Mesenchymal stem cell (in vitro differentiated cells and primary cell): ENCODE results near the gene CCNB2.
"Not testable (repeated sequence)": the region's sequence is repeated elsewhere in the genome, so short reads cannot be mapped to it uniquely, and the experiment has no call there.

Source experiments
- DNase-seq: peaks from one replicate; pipeline ENCODE4 v3.0.0-alpha.2; 2013
- H2AFZ ChIP-seq: one replicate; pipeline ENCODE4 v1.6.1; 2013; ENCODE audit warnings: low read depth, mild to moderate bottlenecking, control low read depth, inconsistent platforms, low read length, moderate library complexity
- H2AK5ac ChIP-seq: 2 replicates; pipeline ENCODE4 v1.6.1; 2013; ENCODE audit warnings: low read length, moderate library complexity, mild to moderate bottlenecking, inconsistent platforms; ENCODE audit not compliant: severe bottlenecking
- H2BK120ac ChIP-seq: one replicate; pipeline ENCODE4 v1.6.1; 2013; ENCODE audit warnings: low read depth, mild to moderate bottlenecking, inconsistent platforms, low read length, moderate library complexity
- H2BK12ac ChIP-seq, 2 experiments: one replicate each; pipeline ENCODE4 v1.6.1; 2013; ENCODE audit warnings: inconsistent platforms in 2 of 2, low read length in 2 of 2, mild to moderate bottlenecking in 2 of 2, moderate library complexity in 2 of 2, control low read depth in 1 of 2
- H2BK15ac ChIP-seq: one replicate; pipeline ENCODE4 v1.6.1; 2013; ENCODE audit warnings: mild to moderate bottlenecking, low read depth, inconsistent platforms; ENCODE audit not compliant: poor library complexity, severe bottlenecking
- H2BK5ac ChIP-seq: 2 replicates; pipeline ENCODE4 v1.6.1; 2013; ENCODE audit warnings: low read depth, mild to moderate bottlenecking, low read length, control low read depth, inconsistent platforms; ENCODE audit not compliant: poor library complexity, severe bottlenecking
- H3K14ac ChIP-seq, 2 experiments: one replicate each; pipeline ENCODE4 v1.6.1; 2013; ENCODE audit warnings: inconsistent platforms in 2 of 2, low read length in 2 of 2, control low read depth in 1 of 2, mild to moderate bottlenecking in 1 of 2, moderate library complexity in 1 of 2
- H3K18ac ChIP-seq, 2 experiments: one replicate each; pipeline ENCODE4 v1.6.1; 2013; ENCODE audit warnings: inconsistent platforms in 2 of 2, low read length in 2 of 2, control low read depth in 1 of 2, low read depth in 1 of 2, mild to moderate bottlenecking in 1 of 2
- H3K23ac ChIP-seq, 2 experiments: one replicate each; pipeline ENCODE4 v1.6.1; 2013; ENCODE audit warnings: inconsistent platforms in 2 of 2, low read length in 2 of 2, mild to moderate bottlenecking in 2 of 2, moderate library complexity in 2 of 2, control low read depth in 1 of 2
- H3K27ac ChIP-seq: 2 replicates; pipeline ENCODE4 v1.5.1; 2013; ENCODE audit warnings: mild to moderate bottlenecking, moderate library complexity, low read length, control low read depth, inconsistent platforms; ENCODE audit not compliant: poor library complexity, severe bottlenecking
- H3K27me3 ChIP-seq, 2 experiments: 2 replicates each; pipeline versions ENCODE4 v1.6.1 to v1.7.0; 2013; ENCODE audit warnings: low read length in 2 of 2, mild to moderate bottlenecking in 2 of 2, moderate library complexity in 2 of 2, control low read depth in 1 of 2, inconsistent platforms in 1 of 2; ENCODE audit not compliant: control insufficient read depth in 1 of 2, insufficient read depth in 1 of 2
- H3K36me3 ChIP-seq, 2 experiments: 2 replicates each; pipeline versions ENCODE4 v1.6.1 to v1.7.0; 2013; ENCODE audit warnings: low read length in 2 of 2, control low read depth in 1 of 2, inconsistent platforms in 1 of 2, low read depth in 1 of 2, mild to moderate bottlenecking in 1 of 2; ENCODE audit not compliant: insufficient read depth in 2 of 2, control insufficient read depth in 1 of 2
- H3K4ac ChIP-seq, 2 experiments: one replicate each; pipeline ENCODE4 v1.6.1; 2013; ENCODE audit warnings: inconsistent platforms in 2 of 2, low read length in 2 of 2, mild to moderate bottlenecking in 2 of 2, moderate library complexity in 2 of 2, control low read depth in 1 of 2, low read depth in 1 of 2
- H3K4me1 ChIP-seq: 2 replicates; pipeline ENCODE4 v1.6.1; 2013; ENCODE audit warnings: low read depth, low read length, control low read depth; ENCODE audit not compliant: control insufficient read depth, insufficient read depth
- H3K4me2 ChIP-seq: 2 replicates; pipeline ENCODE4 v1.6.1; 2013; ENCODE audit warnings: low read length, mild to moderate bottlenecking, inconsistent platforms; ENCODE audit not compliant: poor library complexity, severe bottlenecking
- H3K4me3 ChIP-seq, 2 experiments: 2 replicates each; pipeline versions ENCODE4 v1.5.1 to v1.7.0; 2013; ENCODE audit warnings: low read length in 2 of 2, mild to moderate bottlenecking in 2 of 2, control low read depth in 1 of 2, low read depth in 1 of 2; ENCODE audit not compliant: insufficient read depth in 1 of 2
- H3K79me1 ChIP-seq: replicated peaks from 2 replicates; pipeline ENCODE4 v1.6.1; 2013; ENCODE audit warnings: mild to moderate bottlenecking, control low read depth, low read length, inconsistent platforms; ENCODE audit not compliant: poor library complexity, severe bottlenecking
- H3K9ac ChIP-seq: 2 replicates; pipeline ENCODE4 v1.7.0; 2013; ENCODE audit warnings: mild to moderate bottlenecking, low read length, moderate library complexity
- H3K9me3 ChIP-seq: 2 replicates; pipeline ENCODE4 v1.7.0; 2013; ENCODE audit warnings: mild to moderate bottlenecking, low read length; ENCODE audit not compliant: control insufficient read depth
- H4K8ac ChIP-seq: one replicate; pipeline ENCODE4 v1.6.1; 2013; ENCODE audit warnings: inconsistent platforms, mild to moderate bottlenecking, low read length, moderate library complexity
- H4K91ac ChIP-seq: one replicate; pipeline ENCODE4 v1.6.1; 2013; ENCODE audit warnings: mild to moderate bottlenecking, low read length, inconsistent platforms
- WGBS: methylation state at CpG from one replicate; pipeline ENCODE4 v1.1.7; 2013; ENCODE audit warnings: mixed read lengths; 5-methylcytosine and 5-hydroxymethylcytosine counted together

Gene CCNB2

GRCh38 chr15:59160880-59161593, 56.1 kb downstream of the CCNB2 start:
- H3K4me1 ChIP-seq = peaks cover 1% of the 10 kb centered on the region
- H3K4me3 ChIP-seq = no peak overlapping the region
- no peak overlapping the region for H2AFZ ChIP-seq
- H3K4ac ChIP-seq = no peak overlapping the region
- H4K91ac ChIP-seq = no peak overlapping the region
- peak overlapping the region in 1 of 2 experiments; percentile 34 for H3K18ac ChIP-seq
- peaks cover 18% of the 10 kb centered on the region for H3K79me1 ChIP-seq
- peak; percentile 34 for DNase-seq
- H4K8ac ChIP-seq = no peak overlapping the region
- H3K27me3 ChIP-seq = no peaks in the 10 kb centered on the region
- H2BK12ac ChIP-seq = no peak overlapping the region
- no peak overlapping the region for H3K23ac ChIP-seq
- no peak overlapping the region for H2BK15ac ChIP-seq
- no peak overlapping the region for H3K4me2 ChIP-seq
- no peak overlapping the region for H3K14ac ChIP-seq
- no peaks in the 10 kb centered on the region for H3K9me3 ChIP-seq
- H3K9ac ChIP-seq = no peak overlapping the region
- H2BK5ac ChIP-seq = no peak overlapping the region
- no peak overlapping the region for H3K27ac ChIP-seq
- H2AK5ac ChIP-seq = no peak overlapping the region
- H2BK120ac ChIP-seq = no peak overlapping the region
- H3K36me3 ChIP-seq = peaks cover 63 to 100% of the 10 kb centered on the region in 2 experiments
- 89% methylated on average over 23 of the region's 23 CpGs for WGBS

DNA sequence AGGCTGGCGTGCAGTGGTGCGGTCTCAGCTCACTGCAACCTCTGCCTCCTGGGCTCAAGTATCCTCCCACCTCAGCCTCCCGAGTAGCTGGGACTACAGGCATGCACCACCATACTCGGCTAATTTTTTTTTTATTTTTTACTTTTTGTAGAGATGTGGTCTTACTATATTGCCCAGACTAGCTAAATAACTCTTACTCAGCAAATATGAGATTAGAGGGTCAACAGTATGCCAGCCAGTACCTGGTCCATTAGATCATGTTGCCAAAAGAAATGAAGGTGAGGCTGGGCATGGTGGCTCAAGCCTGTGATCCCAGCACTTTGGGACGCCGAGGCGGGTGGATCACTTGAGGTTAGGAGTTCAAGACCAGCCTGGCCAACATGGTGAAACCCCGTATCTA, 57.1 kb downstream of the CCNB2 start:
- not testable (repeated sequence) for H4K8ac ChIP-seq, H3K4me3 ChIP-seq, H2AFZ ChIP-seq, H3K27me3 ChIP-seq, H4K91ac ChIP-seq, H3K14ac ChIP-seq, H3K4me2 ChIP-seq, H3K4ac ChIP-seq, H2BK120ac ChIP-seq, H3K27ac ChIP-seq, DNase-seq, H3K9ac ChIP-seq, H2BK12ac ChIP-seq, H2AK5ac ChIP-seq, H2BK15ac ChIP-seq, H3K18ac ChIP-seq, H3K9me3 ChIP-seq, H3K4me1 ChIP-seq, H2BK5ac ChIP-seq, H3K23ac ChIP-seq
- H3K36me3 ChIP-seq = peaks cover 56 to 100% of the 10 kb centered on the region in 2 experiments
- H3K79me1 ChIP-seq = peaks cover 21% of the 10 kb centered on the region
- WGBS = 95% methylated on average over 5 of the region's 8 CpGs

- Histone ChIP-seq H4K91ac (no peak overlapping the region), H3K79me1 (peaks cover 18% of the 10 kb centered on the region), H3K9ac (peak overlapping the region; percentile 52), H2BK15ac (no peak overlapping the region), H3K4ac (peak overlapping the region; percentile 52 to 54), H3K4me1 (peaks cover 16% of the 10 kb centered on the region), H3K23ac (no peak overlapping the region), H3K27ac (peak overlapping the region; percentile 19), H4K8ac (peak overlapping the region; percentile 40), H3K36me3 (peaks cover 33 to 80% of the 10 kb centered on the region in 2 experiments), H3K9me3 (no peaks in the 10 kb centered on the region), H2AFZ (no peak overlapping the region), H3K4me3 (no peak overlapping the region), H3K18ac (peak overlapping the region; percentile 40 to 89), H2BK12ac (peak overlapping the region; percentile 15 to 45), H2AK5ac (peak overlapping the region; percentile 54), H2BK120ac (no peak overlapping the region), H3K4me2 (no peak overlapping the region), H3K27me3 (no peaks in the 10 kb centered on the region), H2BK5ac (peak overlapping the region; percentile 11), H3K14ac (no peak overlapping the region)
- 86% methylated on average over 3 of the region's 3 CpGs for WGBS
- no peak for DNase-seq
These were observed 60.8 kb downstream of the CCNB2 start for GRCh38 chr15:59165726-59166125.

DNA sequence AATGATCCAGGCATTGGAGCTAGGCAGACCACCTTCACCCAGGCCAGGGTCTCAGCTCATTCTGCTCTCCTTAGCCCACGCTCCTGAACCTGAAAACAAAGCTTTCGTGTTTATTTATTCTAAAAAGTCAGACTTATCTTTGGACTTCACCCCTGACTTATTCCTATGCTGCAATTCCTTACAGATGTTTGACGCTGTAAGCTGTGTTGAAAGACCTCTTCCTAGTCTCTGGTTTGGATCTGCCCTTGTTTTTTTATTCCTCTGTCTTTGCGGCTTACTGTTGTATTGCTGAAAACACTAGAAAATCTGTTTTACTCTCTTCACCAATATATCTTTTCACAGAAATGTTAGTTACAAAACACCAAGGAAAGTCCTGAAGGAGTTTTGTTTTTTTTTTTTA, 61.2 kb downstream of the CCNB2 start:
- Histone ChIP-seq H2BK15ac (no peak overlapping the region), H3K4ac (peak overlapping the region; percentile 13 to 29), H3K9ac (peak overlapping the region; percentile 52), H2BK12ac (peak overlapping the region in 1 of 2 experiments; percentile 45), H4K91ac (no peak overlapping the region), H2AK5ac (peak overlapping the region; percentile 54), H3K79me1 (peaks cover 15% of the 10 kb centered on the region), H3K4me2 (no peak overlapping the region), H3K4me1 (peaks cover 18% of the 10 kb centered on the region), H3K18ac (peak overlapping the region in 1 of 2 experiments; percentile 40), H2AFZ (no peak overlapping the region), H3K27me3 (no peaks in the 10 kb centered on the region), H2BK5ac (peak overlapping the region; percentile 11), H3K14ac (no peak overlapping the region), H3K36me3 (peaks cover 33 to 79% of the 10 kb centered on the region in 2 experiments), H4K8ac (no peak overlapping the region), H3K9me3 (no peaks in the 10 kb centered on the region), H3K27ac (peak overlapping the region; percentile 19), H3K23ac (no peak overlapping the region), H2BK120ac (no peak overlapping the region), H3K4me3 (no peak overlapping the region)
- DNase-seq = peak; percentile 64
- 71% methylated on average over 4 of the region's 4 CpGs for WGBS
